RWPE1 (cell line): ENCODE results near the gene C2orf15.
"Not testable (repeated sequence)": the region's sequence is repeated elsewhere in the genome, so short reads cannot be mapped to it uniquely, and the experiment has no call there.

Source experiments
- CTCF ChIA-PET: fragments of 350-600 bp; sonication (Branson Sonifier 250); formaldehyde crosslinking; extraction: SDS; loops from one replicate; lab custom pipeline; 2021; lab: Yijun Ruan, JAX
- POLR2A ChIA-PET: fragments of 400-600 bp; formaldehyde crosslinking; extraction: SDS; loops from one replicate; lab custom pipeline; 2020; ENCODE audit warnings: antibody characterized with exemption; ENCODE audit not compliant: low non-redundant PET; lab: Yijun Ruan, JAX
- DNase-seq: peaks from one replicate; pipeline ENCODE4 v3.0.0; 2012; ENCODE audit warnings: low spot score
- H3K27ac ChIP-seq: fragments of 450-650 bp; 2 replicates; pipeline ENCODE4 v1.5.1; 2017
- CTCF ChIP-seq: fragments of 450-650 bp; conservative IDR thresholded peaks from 2 replicates; pipeline ENCODE4 v1.5.1; 2017; ENCODE audit warnings: low read depth, mild to moderate bottlenecking

The C2orf15 gene

GRCh38 chr2:99183025-99183424 is 41.5 kb downstream of the C2orf15 start:
- H3K27ac ChIP-seq, result no peak overlapping the region
- no peak for TF ChIP-seq CTCF
- no peak for DNase-seq
- CTCF ChIA-PET, result no interaction called here
- POLR2A ChIA-PET, result no interaction called here

GRCh38 chr2:99184811-99185210 is 43.3 kb downstream of the C2orf15 start:
- ChIA-PET CTCF (interaction anchor here (0.7 kb wide), 1 partner anchor 152 kb away, joined by 3 read pairs; no protein-coding TSS in a partner anchor), POLR2A (no interaction called here)
- H3K27ac ChIP-seq, result no peak overlapping the region
- no peak for DNase-seq
- TF ChIP-seq CTCF, result no peak

GRCh38 chr2:99187011-99187410 is 45.5 kb downstream of the C2orf15 start:
- TF ChIP-seq CTCF, result no peak
- ChIA-PET POLR2A (no interaction called here), CTCF (no interaction called here)
- H3K27ac ChIP-seq, result no peak overlapping the region
- DNase-seq, result no peak

- ChIA-PET CTCF (no interaction called here), POLR2A (no interaction called here)
- no peak for TF ChIP-seq CTCF
- no peak for DNase-seq
- H3K27ac ChIP-seq, result no peak overlapping the region
Observed at GRCh38 chr2:99188357-99188756, 46.9 kb downstream of the C2orf15 start.

GRCh38 chr2:99190548-99190947 is 49.0 kb downstream of the C2orf15 start:
- TF ChIP-seq CTCF, result no peak
- no peak overlapping the region for H3K27ac ChIP-seq
- ChIA-PET POLR2A (no interaction called here), CTCF (interaction anchor here (0.6 kb wide), 1 partner anchor 146 kb away, joined by 4 read pairs; the partner anchor contains the start of gene EIF5B)
- DNase-seq, result no peak

GRCh38 chr2:99192364-99192763 is 50.9 kb downstream of the C2orf15 start:
- POLR2A ChIA-PET, CTCF ChIA-PET, H3K27ac ChIP-seq, DNase-seq: not testable (repeated sequence)

- CTCF ChIA-PET, result no interaction called here
- TF ChIP-seq CTCF, result no peak
- no peak for DNase-seq
- POLR2A ChIA-PET, result no interaction called here
- H3K27ac ChIP-seq, result no peak overlapping the region
Observed at GRCh38 chr2:99198103-99198841, 56.8 kb downstream of the C2orf15 start.
